GM12873 (cell line): ENCODE data around the gene VPS36.

Experiments used
- CTCF ChIP-seq: IDR thresholded peaks from 2 replicates; pipeline ENCODE4 v1.5.1; 2012; ENCODE audit warnings: low read depth, mild to moderate bottlenecking, moderate library complexity, low read length, control low read depth; ENCODE audit not compliant: insufficient read depth; ENCODE audit errors: missing control alignments

Gene VPS36

GRCh38 chr13:52452470-52452869, 2.0 kb upstream of the VPS36 start:
- no peak for TF ChIP-seq CTCF

GRCh38 chr13:52451135-52451804, 836 bp upstream of the VPS36 start:
- TF ChIP-seq CTCF = no peak

GRCh38 chr13:52450793-52451116, 321 bp upstream of the VPS36 start:
- no peak for TF ChIP-seq CTCF

DNA sequence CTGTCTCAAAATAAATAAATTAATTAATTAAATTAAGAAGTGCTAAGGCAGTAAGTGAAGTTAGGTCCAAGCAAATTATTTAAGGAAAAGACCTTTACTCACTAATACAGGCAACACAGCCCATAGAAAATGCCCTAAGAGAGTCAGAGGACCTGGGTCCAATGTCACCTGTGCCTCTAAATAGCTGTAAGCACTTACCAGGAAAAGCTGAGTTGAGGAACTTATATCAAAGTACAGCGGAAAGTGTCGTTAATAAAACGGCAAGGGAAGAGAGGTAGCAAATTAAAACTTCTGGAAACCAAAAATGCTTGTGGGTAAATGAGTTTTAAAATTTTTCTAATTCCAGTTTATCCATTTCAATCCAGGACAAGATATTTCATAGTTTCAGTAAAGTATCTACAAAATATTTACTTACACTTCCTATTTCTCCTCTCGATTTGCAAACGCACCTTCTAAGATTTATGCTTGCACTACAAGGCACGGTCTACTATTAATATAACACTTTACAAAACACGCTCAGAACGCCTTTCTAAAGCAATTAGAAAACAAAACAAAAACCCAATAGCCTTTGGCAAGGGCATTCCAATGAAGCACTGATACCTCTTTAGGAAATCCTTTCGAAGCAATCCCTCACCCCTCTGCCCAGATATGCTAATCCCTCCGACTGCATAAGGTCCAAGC, 963 bp downstream of the VPS36 start:
- no peak for TF ChIP-seq CTCF

- no peak for TF ChIP-seq CTCF
These were observed 2.5 kb downstream of the VPS36 start for GRCh38 chr13:52447815-52448552.

DNA sequence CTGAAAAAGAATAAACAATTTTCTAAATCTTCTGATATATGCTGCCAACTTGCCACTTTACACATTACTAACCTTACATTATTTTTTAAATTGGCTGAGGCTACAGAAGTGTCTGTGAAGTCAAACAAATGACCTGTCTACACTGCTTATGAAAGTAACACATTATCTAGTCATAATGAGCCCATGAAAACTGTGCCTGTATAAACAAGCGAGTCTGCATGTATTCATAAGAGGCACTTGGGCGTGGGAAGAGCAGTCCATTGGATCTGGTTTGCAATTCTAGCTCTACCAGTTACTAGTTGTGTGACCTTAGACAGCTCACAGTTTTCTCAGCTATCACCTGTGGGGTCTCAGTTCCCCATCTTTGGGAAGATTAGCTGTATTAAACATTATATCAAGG, 3.1 kb downstream of the VPS36 start:
- TF ChIP-seq CTCF = no peak

- TF ChIP-seq CTCF = no peak
These were observed 4.2 kb downstream of the VPS36 start for GRCh38 chr13:52446265-52446664.
